Stimulated activated CD4-positive, alpha-beta T cell treated with anti-CD3 and anti-CD28 coated beads, Interleukin-12 subunit alpha, Interleukin-12 subunit beta, amount 100 ng/mL, for 24 hours (primary cell): Measurements from ENCODE around the gene IL4.

Source experiments
- DNase-seq, 2 experiments: peaks; one replicate each; pipeline ENCODE4 v3.0.0-alpha.2; 2020; ENCODE audit warnings: low read depth in 2 of 2

IL4 gene

GRCh38 chr5:132658381-132659302, 15.1 kb upstream of the IL4 start:
- DNase-seq: no peak

- no peak for DNase-seq
Measured at GRCh38 chr5:132659598-132660493, 13.9 kb upstream of the IL4 start.

- no peak for DNase-seq
Measured at GRCh38 chr5:132661231-132662003, 12.4 kb upstream of the IL4 start.

- DNase-seq: no peak
Measured at GRCh38 chr5:132662004-132662401, 11.8 kb upstream of the IL4 start.

GRCh38 chr5:132662925-132663770, 10.6 kb upstream of the IL4 start:
- peak in 1 of 2 experiments; percentile 35 for DNase-seq

- no peak for DNase-seq
Measured at GRCh38 chr5:132663771-132664695, 9.8 kb upstream of the IL4 start.

GRCh38 chr5:132664696-132665209, 9.0 kb upstream of the IL4 start:
- no peak for DNase-seq

GRCh38 chr5:132665574-132666080, 8.2 kb upstream of the IL4 start:
- no peak for DNase-seq

GRCh38 chr5:132666310-132667123, 7.3 kb upstream of the IL4 start:
- no peak for DNase-seq

GRCh38 chr5:132667309-132667708, 6.5 kb upstream of the IL4 start:
- DNase-seq: no peak

GRCh38 chr5:132667761-132668705, 5.8 kb upstream of the IL4 start:
- no peak for DNase-seq

GRCh38 chr5:132668706-132669454, 4.9 kb upstream of the IL4 start:
- no peak for DNase-seq

- DNase-seq: no peak
Measured at GRCh38 chr5:132669455-132669820, 4.4 kb upstream of the IL4 start.

GRCh38 chr5:132669966-132670882, 3.6 kb upstream of the IL4 start:
- DNase-seq: no peak

- DNase-seq: no peak
Measured at GRCh38 chr5:132671000-132671399, 2.8 kb upstream of the IL4 start.

- no peak for DNase-seq
Measured at GRCh38 chr5:132673488-132673887, 301 bp upstream of the IL4 start.
